ENCODE results near the gene RAVER2.

GRCh38 chr1:64721135-64721534, 23.7 kb upstream of the RAVER2 start:
- TF ChIP-seq CTCF (optimal IDR thresholded peaks at IDR 0.05 in 1 of 3, IDR thresholded peaks at IDR 0.05 in 1 of 3, conservative IDR thresholded peaks at IDR 0.05 in 1 of 3; ENCODE audit: extremely low read depth in 1 of 3, insufficient read depth in 2 of 3, low read length in 3 of 3) = no peak
- TF ChIP-seq EZH2 (IDR thresholded peaks at IDR 0.05; ENCODE audit: low read length) = no peak

All from keratinocyte (primary cell).